GM12878 (cell line): ENCODE measurements around the gene RPGR.

Experiments
- MYC ChIP-seq: IDR thresholded peaks from 2 replicates; pipeline ENCODE4 v1.6.1; 2011; ENCODE audit warnings: mild to moderate bottlenecking, low read length, moderate library complexity, inconsistent platforms; ENCODE audit not compliant: insufficient read depth, insufficient replicate concordance, insufficient read length, severe bottlenecking
- TF ChIP-seq, protein P1 (sequence below): fragments of 450-650 bp; IDR thresholded peaks from 2 replicates; pipeline ENCODE4 v1.6.1; 2016; ENCODE audit warnings: mild to moderate bottlenecking
- TF ChIP-seq, protein P2 (sequence below), 3 experiments: IDR thresholded peaks in 2 of 3; conservative IDR thresholded peaks in 1 of 3; 2 replicates each; pipeline ENCODE4 v1.5.1; 2011; ENCODE audit warnings: low read depth in 3 of 3, low read length in 3 of 3, mild to moderate bottlenecking in 3 of 3, control low read depth in 2 of 3, moderate library complexity in 2 of 3, inconsistent platforms in 1 of 3, mixed read lengths in 1 of 3; ENCODE audit not compliant: control insufficient read depth in 2 of 3, insufficient read depth in 1 of 3; ENCODE audit errors: extremely low read depth in 1 of 3
- TF ChIP-seq, protein P3 (sequence below): IDR thresholded peaks from 2 replicates; pipeline ENCODE4 v1.6.1; 2012; ENCODE audit warnings: low read depth, low read length, improper control_type of control experiment
- TF ChIP-seq, protein P4 (sequence below): fragments of 450-650 bp; formaldehyde crosslinking; IDR thresholded peaks from 2 replicates; pipeline ENCODE4 v1.4.0; 2020; ENCODE audit warnings: mild to moderate bottlenecking, moderate library complexity
- TF ChIP-seq, protein P5 (sequence below): IDR thresholded peaks from 2 replicates; pipeline ENCODE4 v1.6.1; 2011; ENCODE audit warnings: borderline replicate concordance, low read depth, mild to moderate bottlenecking, moderate library complexity, low read length; ENCODE audit not compliant: insufficient read depth, poor library complexity, severe bottlenecking

DNA sequence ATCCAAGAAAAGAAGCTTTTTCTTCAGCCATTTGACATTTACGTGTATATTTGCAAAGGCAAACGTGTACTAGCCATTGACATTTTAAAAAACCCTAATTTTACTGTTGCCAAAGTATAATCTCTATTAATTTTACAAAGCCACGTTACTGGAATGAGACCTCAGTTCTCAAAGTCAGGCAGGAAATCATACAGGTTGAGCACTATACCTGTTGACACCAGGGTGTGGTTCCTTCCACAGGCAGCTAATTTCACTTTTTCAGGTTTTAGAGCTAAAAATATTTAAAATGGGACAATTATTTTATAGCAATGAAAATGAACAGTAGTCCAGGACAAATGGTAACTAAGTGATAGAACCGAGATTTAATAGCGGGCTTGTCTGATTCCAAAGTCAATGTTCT is 6.5 kb downstream of the RPGR start:
- no peak for TF ChIP-seq MYC
- TF ChIP-seq, protein P1, sequence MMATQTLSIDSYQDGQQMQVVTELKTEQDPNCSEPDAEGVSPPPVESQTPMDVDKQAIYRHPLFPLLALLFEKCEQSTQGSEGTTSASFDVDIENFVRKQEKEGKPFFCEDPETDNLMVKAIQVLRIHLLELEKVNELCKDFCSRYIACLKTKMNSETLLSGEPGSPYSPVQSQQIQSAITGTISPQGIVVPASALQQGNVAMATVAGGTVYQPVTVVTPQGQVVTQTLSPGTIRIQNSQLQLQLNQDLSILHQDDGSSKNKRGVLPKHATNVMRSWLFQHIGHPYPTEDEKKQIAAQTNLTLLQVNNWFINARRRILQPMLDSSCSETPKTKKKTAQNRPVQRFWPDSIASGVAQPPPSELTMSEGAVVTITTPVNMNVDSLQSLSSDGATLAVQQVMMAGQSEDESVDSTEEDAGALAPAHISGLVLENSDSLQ, result no peak
- TF ChIP-seq, protein P2, sequence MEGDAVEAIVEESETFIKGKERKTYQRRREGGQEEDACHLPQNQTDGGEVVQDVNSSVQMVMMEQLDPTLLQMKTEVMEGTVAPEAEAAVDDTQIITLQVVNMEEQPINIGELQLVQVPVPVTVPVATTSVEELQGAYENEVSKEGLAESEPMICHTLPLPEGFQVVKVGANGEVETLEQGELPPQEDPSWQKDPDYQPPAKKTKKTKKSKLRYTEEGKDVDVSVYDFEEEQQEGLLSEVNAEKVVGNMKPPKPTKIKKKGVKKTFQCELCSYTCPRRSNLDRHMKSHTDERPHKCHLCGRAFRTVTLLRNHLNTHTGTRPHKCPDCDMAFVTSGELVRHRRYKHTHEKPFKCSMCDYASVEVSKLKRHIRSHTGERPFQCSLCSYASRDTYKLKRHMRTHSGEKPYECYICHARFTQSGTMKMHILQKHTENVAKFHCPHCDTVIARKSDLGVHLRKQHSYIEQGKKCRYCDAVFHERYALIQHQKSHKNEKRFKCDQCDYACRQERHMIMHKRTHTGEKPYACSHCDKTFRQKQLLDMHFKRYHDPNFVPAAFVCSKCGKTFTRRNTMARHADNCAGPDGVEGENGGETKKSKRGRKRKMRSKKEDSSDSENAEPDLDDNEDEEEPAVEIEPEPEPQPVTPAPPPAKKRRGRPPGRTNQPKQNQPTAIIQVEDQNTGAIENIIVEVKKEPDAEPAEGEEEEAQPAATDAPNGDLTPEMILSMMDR (IDR thresholded peaks at IDR 0.05 in 2 of 3, conservative IDR thresholded peaks at IDR 0.05 in 1 of 3; ENCODE audit: control insufficient read depth in 2 of 3, extremely low read depth in 1 of 3, insufficient read depth in 1 of 3, low read depth in 3 of 3, low read length in 3 of 3), result no peak
- TF ChIP-seq, protein P3, sequence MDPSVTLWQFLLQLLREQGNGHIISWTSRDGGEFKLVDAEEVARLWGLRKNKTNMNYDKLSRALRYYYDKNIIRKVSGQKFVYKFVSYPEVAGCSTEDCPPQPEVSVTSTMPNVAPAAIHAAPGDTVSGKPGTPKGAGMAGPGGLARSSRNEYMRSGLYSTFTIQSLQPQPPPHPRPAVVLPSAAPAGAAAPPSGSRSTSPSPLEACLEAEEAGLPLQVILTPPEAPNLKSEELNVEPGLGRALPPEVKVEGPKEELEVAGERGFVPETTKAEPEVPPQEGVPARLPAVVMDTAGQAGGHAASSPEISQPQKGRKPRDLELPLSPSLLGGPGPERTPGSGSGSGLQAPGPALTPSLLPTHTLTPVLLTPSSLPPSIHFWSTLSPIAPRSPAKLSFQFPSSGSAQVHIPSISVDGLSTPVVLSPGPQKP, result no peak
- TF ChIP-seq, protein P4, sequence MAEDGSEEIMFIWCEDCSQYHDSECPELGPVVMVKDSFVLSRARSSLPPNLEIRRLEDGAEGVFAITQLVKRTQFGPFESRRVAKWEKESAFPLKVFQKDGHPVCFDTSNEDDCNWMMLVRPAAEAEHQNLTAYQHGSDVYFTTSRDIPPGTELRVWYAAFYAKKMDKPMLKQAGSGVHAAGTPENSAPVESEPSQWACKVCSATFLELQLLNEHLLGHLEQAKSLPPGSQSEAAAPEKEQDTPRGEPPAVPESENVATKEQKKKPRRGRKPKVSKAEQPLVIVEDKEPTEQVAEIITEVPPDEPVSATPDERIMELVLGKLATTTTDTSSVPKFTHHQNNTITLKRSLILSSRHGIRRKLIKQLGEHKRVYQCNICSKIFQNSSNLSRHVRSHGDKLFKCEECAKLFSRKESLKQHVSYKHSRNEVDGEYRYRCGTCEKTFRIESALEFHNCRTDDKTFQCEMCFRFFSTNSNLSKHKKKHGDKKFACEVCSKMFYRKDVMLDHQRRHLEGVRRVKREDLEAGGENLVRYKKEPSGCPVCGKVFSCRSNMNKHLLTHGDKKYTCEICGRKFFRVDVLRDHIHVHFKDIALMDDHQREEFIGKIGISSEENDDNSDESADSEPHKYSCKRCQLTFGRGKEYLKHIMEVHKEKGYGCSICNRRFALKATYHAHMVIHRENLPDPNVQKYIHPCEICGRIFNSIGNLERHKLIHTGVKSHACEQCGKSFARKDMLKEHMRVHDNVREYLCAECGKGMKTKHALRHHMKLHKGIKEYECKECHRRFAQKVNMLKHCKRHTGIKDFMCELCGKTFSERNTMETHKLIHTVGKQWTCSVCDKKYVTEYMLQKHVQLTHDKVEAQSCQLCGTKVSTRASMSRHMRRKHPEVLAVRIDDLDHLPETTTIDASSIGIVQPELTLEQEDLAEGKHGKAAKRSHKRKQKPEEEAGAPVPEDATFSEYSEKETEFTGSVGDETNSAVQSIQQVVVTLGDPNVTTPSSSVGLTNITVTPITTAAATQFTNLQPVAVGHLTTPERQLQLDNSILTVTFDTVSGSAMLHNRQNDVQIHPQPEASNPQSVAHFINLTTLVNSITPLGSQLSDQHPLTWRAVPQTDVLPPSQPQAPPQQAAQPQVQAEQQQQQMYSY (CRISPR knock-in tag), result no peak
- TF ChIP-seq, protein P5, sequence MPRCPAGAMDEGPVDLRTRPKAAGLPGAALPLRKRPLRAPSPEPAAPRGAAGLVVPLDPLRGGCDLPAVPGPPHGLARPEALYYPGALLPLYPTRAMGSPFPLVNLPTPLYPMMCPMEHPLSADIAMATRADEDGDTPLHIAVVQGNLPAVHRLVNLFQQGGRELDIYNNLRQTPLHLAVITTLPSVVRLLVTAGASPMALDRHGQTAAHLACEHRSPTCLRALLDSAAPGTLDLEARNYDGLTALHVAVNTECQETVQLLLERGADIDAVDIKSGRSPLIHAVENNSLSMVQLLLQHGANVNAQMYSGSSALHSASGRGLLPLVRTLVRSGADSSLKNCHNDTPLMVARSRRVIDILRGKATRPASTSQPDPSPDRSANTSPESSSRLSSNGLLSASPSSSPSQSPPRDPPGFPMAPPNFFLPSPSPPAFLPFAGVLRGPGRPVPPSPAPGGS, result no peak
